ENCODE measurements around the gene ERBB2. TPM values are rescaled to one million over a fixed set of nuclear protein-coding genes. Genes with fewer than 3 reads are reported as not detected.
"Not testable (repeated sequence)": the region's sequence is repeated elsewhere in the genome, so short reads cannot be mapped to it uniquely, and the experiment has no call there.

Gene ERBB2
- total and polyA plus RNA-seq, 7 experiments from 2014 or later: 0.39 to 10.5 (median 5.8) TPM

- Mint-ChIP-seq H3K4me3 (peak overlapping the region in 1 of 10 donors; percentile 21), H3K9me3 (peaks cover 0 to 2% (median 0%) of the 10 kb centered on the region in 11 donors), H3K36me3 (peaks cover 0 to 4% (median 0%) of the 10 kb centered on the region in 5 donors), H3K4me1 (peaks cover 11 to 36% (median 20%) of the 10 kb centered on the region in 7 donors), H3K27me3 (no peaks in the 10 kb centered on the region), H3K27ac (no peak overlapping the region)
- POLR2A ChIA-PET: interaction anchor here (1.1 kb wide), 1 partner anchor 15 kb away, joined by 3 read pairs; no protein-coding TSS in a partner anchor
- Histone ChIP-seq H3K27ac (ENCODE audit: low read depth, low read length) (no peak overlapping the region), H3K36me3 (ENCODE audit: control insufficient read depth in 2 of 3, insufficient read depth in 3 of 3, low read length in 3 of 3) (no peaks in the 10 kb centered on the region), H3K4me1 (ENCODE audit: control insufficient read depth in 2 of 2, insufficient read depth in 2 of 2, low read length in 2 of 2) (peaks cover 7 to 16% of the 10 kb centered on the region in 2 donors), H3K27me3 (ENCODE audit: control insufficient read depth in 2 of 2, insufficient read depth in 2 of 2, low read length in 2 of 2) (no peaks in the 10 kb centered on the region), H3K9me3 (ENCODE audit: control insufficient read depth in 2 of 3, low read length in 3 of 3) (no peaks in the 10 kb centered on the region), H3K4me3 (ENCODE audit: low read length) (no peak overlapping the region)
- intact Hi-C loops (cut with micrococcal nuclease): no loop called here
- CTCF ChIA-PET: interaction anchor here (0.6 to 0.7 kb wide), 2 partner anchors 56 to 205 kb away, joined by 3 read pairs; no protein-coding TSS in a partner anchor
- DNase-seq (no peak), ATAC-seq (no peak)
Observed at GRCh38 chr17:39709998-39710964, 10.4 kb downstream of the ERBB2 start.

- ATAC-seq; H3K27me3 ChIP-seq (ENCODE audit: control insufficient read depth in 2 of 2, insufficient read depth in 2 of 2, low read length in 2 of 2); H3K4me3 ChIP-seq (ENCODE audit: low read length); H3K9me3 Mint-ChIP-seq; H3K36me3 Mint-ChIP-seq; H3K27ac Mint-ChIP-seq; H3K4me3 Mint-ChIP-seq; H3K27ac ChIP-seq (ENCODE audit: low read depth, low read length); H3K9me3 ChIP-seq (ENCODE audit: control insufficient read depth in 2 of 3, low read length in 3 of 3); H3K27me3 Mint-ChIP-seq; intact Hi-C loops (cut with micrococcal nuclease); DNase-seq; H3K36me3 ChIP-seq (ENCODE audit: control insufficient read depth in 2 of 3, insufficient read depth in 3 of 3, low read length in 3 of 3): not testable (repeated sequence)
- peaks cover 11 to 33% (median 20%) of the 10 kb centered on the region in 7 donors for H3K4me1 Mint-ChIP-seq
- H3K4me1 ChIP-seq (ENCODE audit: control insufficient read depth in 2 of 2, insufficient read depth in 2 of 2, low read length in 2 of 2): peaks cover 7 to 16% of the 10 kb centered on the region in 2 donors
- ChIA-PET POLR2A (interaction anchor here (1.1 kb wide), 1 partner anchor 14 kb away, joined by 3 read pairs; no protein-coding TSS in a partner anchor), CTCF (interaction anchor here (0.6 to 0.7 kb wide), 2 partner anchors 57 to 204 kb away, joined by 3 read pairs; no protein-coding TSS in a partner anchor)
Observed at GRCh38 chr17:39711071-39711470, 11.2 kb downstream of the ERBB2 start.

DNA sequence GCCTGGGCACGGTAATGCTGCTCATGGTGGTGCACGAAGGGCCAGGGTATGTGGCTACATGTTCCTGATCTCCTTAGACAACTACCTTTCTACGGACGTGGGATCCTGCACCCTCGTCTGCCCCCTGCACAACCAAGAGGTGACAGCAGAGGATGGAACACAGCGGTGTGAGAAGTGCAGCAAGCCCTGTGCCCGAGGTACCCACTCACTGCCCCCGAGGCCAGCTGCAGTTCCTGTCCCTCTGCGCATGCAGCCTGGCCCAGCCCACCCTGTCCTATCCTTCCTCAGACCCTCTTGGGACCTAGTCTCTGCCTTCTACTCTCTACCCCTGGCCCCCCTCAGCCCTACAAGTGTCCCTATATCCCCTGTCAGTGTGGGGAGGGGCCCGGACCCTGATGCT is 12.0 kb downstream of the ERBB2 start:
- Histone ChIP-seq H3K4me1 (ENCODE audit: control insufficient read depth in 2 of 2, insufficient read depth in 2 of 2, low read length in 2 of 2) (peaks cover 6 to 9% of the 10 kb centered on the region in 2 donors), H3K9me3 (ENCODE audit: control insufficient read depth in 2 of 3, low read length in 3 of 3) (no peaks in the 10 kb centered on the region), H3K36me3 (ENCODE audit: control insufficient read depth in 2 of 3, insufficient read depth in 3 of 3, low read length in 3 of 3) (no peaks in the 10 kb centered on the region), H3K4me3 (ENCODE audit: low read length) (no peak overlapping the region), H3K27ac (ENCODE audit: low read depth, low read length) (no peak overlapping the region), H3K27me3 (ENCODE audit: control insufficient read depth in 2 of 2, insufficient read depth in 2 of 2, low read length in 2 of 2) (no peaks in the 10 kb centered on the region)
- Mint-ChIP-seq H3K4me1 (peaks cover 8 to 25% (median 17%) of the 10 kb centered on the region in 7 donors), H3K9me3 (peaks cover 0 to 2% (median 0%) of the 10 kb centered on the region in 11 donors), H3K27me3 (no peaks in the 10 kb centered on the region), H3K36me3 (peaks cover 0 to 4% (median 0%) of the 10 kb centered on the region in 5 donors), H3K4me3 (no peak overlapping the region), H3K27ac (no peak overlapping the region)
- POLR2A ChIA-PET: no interaction called here
- intact Hi-C loops (cut with micrococcal nuclease): no loop called here
- CTCF ChIA-PET: interaction anchor here (0.7 kb wide), 1 partner anchor 160 kb away, joined by 3 read pairs; no protein-coding TSS in a partner anchor
- DNase-seq: no peak
- ATAC-seq: no peak

DNA sequence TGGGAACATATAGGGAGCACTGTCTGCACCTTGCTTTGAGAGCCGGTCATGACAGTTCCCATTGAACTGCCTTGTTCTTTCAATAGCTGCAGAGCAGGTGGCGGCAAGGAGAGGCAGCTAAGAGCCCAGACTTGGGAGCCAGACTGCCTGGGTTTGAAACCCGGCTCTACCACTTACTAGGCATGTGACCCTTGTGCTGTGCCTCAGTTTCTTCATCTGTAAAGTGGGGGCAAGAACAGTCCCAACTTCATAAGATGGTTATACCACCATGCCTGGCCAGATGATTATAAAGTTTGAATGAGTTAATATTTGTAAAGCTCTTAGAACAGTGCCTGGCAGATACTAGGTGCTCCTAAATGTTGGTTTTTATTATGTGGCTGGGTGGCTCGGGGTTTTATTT is 14.4 kb downstream of the ERBB2 start:
- intact Hi-C loops (cut with micrococcal nuclease): no loop called here
- H3K27me3 ChIP-seq (ENCODE audit: control insufficient read depth in 2 of 2, insufficient read depth in 2 of 2, low read length in 2 of 2): no peaks in the 10 kb centered on the region
- POLR2A ChIA-PET: interaction anchor here (0.6 kb wide), 1 partner anchor 51 kb away, joined by 3 read pairs; no protein-coding TSS in a partner anchor

DNA sequence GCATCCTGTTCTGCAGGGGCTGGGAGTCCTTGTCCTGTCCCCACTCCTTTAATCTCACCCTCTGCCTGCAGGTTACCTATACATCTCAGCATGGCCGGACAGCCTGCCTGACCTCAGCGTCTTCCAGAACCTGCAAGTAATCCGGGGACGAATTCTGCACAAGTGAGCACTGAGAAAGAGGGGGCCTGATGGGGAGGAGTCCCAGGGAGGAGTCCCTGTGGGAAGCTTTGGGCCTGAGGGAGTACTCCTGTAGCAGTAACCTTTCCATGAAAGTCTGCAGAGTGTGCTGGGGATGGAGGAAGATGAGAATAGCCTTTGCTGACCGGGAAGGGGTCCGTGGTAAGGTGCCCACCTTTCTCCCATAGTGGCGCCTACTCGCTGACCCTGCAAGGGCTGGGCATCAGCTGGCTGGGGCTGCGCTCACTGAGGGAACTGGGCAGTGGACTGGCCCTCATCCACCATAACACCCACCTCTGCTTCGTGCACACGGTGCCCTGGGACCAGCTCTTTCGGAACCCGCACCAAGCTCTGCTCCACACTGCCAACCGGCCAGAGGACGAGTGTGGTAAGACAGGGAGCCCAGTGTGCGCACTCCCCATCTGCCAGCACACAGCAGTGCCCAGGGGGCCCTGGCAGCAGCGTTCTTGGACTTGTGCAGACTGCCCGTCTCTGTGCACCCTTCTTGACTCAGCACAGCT is 15.7 kb downstream of the ERBB2 start:
- peaks cover 0 to 4% (median 0%) of the 10 kb centered on the region in 5 donors for H3K36me3 Mint-ChIP-seq
- POLR2A ChIA-PET: no interaction called here
- H3K4me1 Mint-ChIP-seq: peaks cover 0 to 3% (median 0%) of the 10 kb centered on the region in 7 donors
- H3K4me3 Mint-ChIP-seq: no peak overlapping the region
- no peaks in the 10 kb centered on the region for H3K9me3 ChIP-seq (ENCODE audit: control insufficient read depth in 2 of 3, low read length in 3 of 3)
- DNase-seq (no peak), ATAC-seq (no peak)
- no peak overlapping the region for H3K27ac Mint-ChIP-seq
- CTCF ChIA-PET: no interaction called here
- H3K4me1 ChIP-seq (ENCODE audit: control insufficient read depth in 2 of 2, insufficient read depth in 2 of 2, low read length in 2 of 2): no peaks in the 10 kb centered on the region
- H3K9me3 Mint-ChIP-seq: no peaks in the 10 kb centered on the region
- intact Hi-C loops (cut with micrococcal nuclease): no loop called here
- H3K27ac ChIP-seq (ENCODE audit: low read depth, low read length): no peak overlapping the region
- H3K4me3 ChIP-seq (ENCODE audit: low read length): no peak overlapping the region
- H3K27me3 ChIP-seq (ENCODE audit: control insufficient read depth in 2 of 2, insufficient read depth in 2 of 2, low read length in 2 of 2): no peaks in the 10 kb centered on the region
- H3K27me3 Mint-ChIP-seq: no peaks in the 10 kb centered on the region
- H3K36me3 ChIP-seq (ENCODE audit: control insufficient read depth in 2 of 3, insufficient read depth in 3 of 3, low read length in 3 of 3): no peaks in the 10 kb centered on the region

More for the DNA sequence above, 14.4 kb downstream of the ERBB2 start:
- no peaks in the 10 kb centered on the region for H3K27me3 Mint-ChIP-seq
- Histone ChIP-seq H3K4me1 (ENCODE audit: control insufficient read depth in 2 of 2, insufficient read depth in 2 of 2, low read length in 2 of 2) (no peaks in the 10 kb centered on the region), H3K9me3 (ENCODE audit: control insufficient read depth in 2 of 3, low read length in 3 of 3) (no peaks in the 10 kb centered on the region), H3K27ac (ENCODE audit: low read depth, low read length) (no peak overlapping the region), H3K4me3 (ENCODE audit: low read length) (no peak overlapping the region), H3K36me3 (ENCODE audit: control insufficient read depth in 2 of 3, insufficient read depth in 3 of 3, low read length in 3 of 3) (no peaks in the 10 kb centered on the region)
- no peak for ATAC-seq
- H3K36me3 Mint-ChIP-seq: peaks cover 0 to 4% (median 0%) of the 10 kb centered on the region in 5 donors
- H3K4me3 Mint-ChIP-seq: no peak overlapping the region
- H3K27ac Mint-ChIP-seq: no peak overlapping the region
- DNase-seq: no peak
- peaks cover 0 to 2% (median 0%) of the 10 kb centered on the region in 11 donors for H3K9me3 Mint-ChIP-seq
- CTCF ChIA-PET: interaction anchor here (0.9 to 1.7 kb wide), 2 partner anchors 15 to 48 kb away, joined by 3 to 5 read pairs; no protein-coding TSS in a partner anchor
- H3K4me1 Mint-ChIP-seq: peaks cover 0 to 6% (median 5%) of the 10 kb centered on the region in 7 donors

DNA sequence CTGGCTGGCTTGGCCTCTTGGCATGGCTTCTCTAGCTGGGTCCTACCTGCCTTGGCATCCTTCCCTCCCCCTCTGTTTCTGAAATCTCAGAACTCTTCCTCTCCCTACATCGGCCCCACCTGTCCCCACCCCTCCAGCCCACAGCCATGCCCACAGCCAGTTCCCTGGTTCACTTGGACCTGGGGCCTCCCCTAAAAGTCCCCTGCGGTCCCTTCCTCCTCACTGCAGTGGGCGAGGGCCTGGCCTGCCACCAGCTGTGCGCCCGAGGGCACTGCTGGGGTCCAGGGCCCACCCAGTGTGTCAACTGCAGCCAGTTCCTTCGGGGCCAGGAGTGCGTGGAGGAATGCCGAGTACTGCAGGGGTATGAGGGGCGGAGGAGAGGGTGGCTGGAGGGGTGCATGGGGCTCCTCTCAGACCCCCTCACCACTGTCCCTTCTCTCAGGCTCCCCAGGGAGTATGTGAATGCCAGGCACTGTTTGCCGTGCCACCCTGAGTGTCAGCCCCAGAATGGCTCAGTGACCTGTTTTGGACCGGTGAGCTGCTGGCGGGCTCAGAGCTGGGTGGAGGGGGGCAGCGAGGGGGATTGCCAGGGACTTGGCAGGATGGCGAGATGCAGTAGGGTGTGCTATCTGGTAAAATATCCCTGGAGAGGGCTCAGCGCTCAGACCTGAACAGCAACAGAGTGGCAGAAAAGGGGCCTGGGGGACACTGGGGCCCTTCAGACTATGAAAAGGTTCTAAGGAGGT is 16.4 kb downstream of the ERBB2 start:
- no peak overlapping the region for H3K27ac Mint-ChIP-seq
- POLR2A ChIA-PET: no interaction called here
- CTCF ChIA-PET: interaction anchor here (0.6 kb wide), 1 partner anchor 473 kb away, joined by 3 read pairs; no protein-coding TSS in a partner anchor

More for the DNA sequence above, 16.4 kb downstream of the ERBB2 start:
- no peak for DNase-seq
- Histone ChIP-seq H3K9me3 (ENCODE audit: control insufficient read depth in 2 of 3, low read length in 3 of 3) (no peaks in the 10 kb centered on the region), H3K4me3 (ENCODE audit: low read length) (no peak overlapping the region), H3K27me3 (ENCODE audit: control insufficient read depth in 2 of 2, insufficient read depth in 2 of 2, low read length in 2 of 2) (no peaks in the 10 kb centered on the region), H3K27ac (ENCODE audit: low read depth, low read length) (no peak overlapping the region), H3K4me1 (ENCODE audit: control insufficient read depth in 2 of 2, insufficient read depth in 2 of 2, low read length in 2 of 2) (no peaks in the 10 kb centered on the region), H3K36me3 (ENCODE audit: control insufficient read depth in 2 of 3, insufficient read depth in 3 of 3, low read length in 3 of 3) (no peaks in the 10 kb centered on the region)
- Mint-ChIP-seq H3K4me3 (no peak overlapping the region), H3K9me3 (no peaks in the 10 kb centered on the region), H3K27me3 (no peaks in the 10 kb centered on the region), H3K4me1 (peaks cover 0 to 3% (median 0%) of the 10 kb centered on the region in 7 donors), H3K36me3 (peaks cover 0 to 4% (median 0%) of the 10 kb centered on the region in 5 donors)
- intact Hi-C loops (cut with micrococcal nuclease): no loop called here
- ATAC-seq: no peak

Measured in naive thymus-derived CD4-positive, alpha-beta T cell (primary cell).